Measurements from ENCODE around the gene KRTAP5-10.

DNA sequence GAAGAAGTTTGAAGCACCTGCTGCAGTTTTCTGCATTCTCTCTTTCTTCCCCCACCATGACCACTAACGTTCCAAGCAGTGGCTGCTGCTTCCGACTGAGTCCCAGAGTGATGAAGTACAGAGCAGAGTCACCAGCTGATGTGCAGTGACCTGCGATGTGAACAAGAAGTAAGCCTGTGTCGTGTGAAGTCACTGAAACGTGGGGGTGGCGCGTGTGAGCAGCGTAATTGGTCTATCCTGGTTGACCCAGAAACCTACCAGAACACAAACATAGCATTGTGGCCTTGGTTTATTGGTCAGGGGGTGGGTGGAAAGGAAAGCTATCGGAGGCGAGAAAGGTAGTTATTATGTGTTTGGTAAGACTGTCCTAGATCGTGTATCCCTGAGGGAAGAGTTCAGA, 34.8 kb upstream of the KRTAP5-10 start:
- TF ChIP-seq CTCF (IDR thresholded peaks at IDR 0.05; ENCODE audit: extremely low read depth in 1 of 2, insufficient read depth in 1 of 2, low read depth in 1 of 2, low read length in 2 of 2) (no peak), EZH2 (IDR thresholded peaks at IDR 0.05; ENCODE audit: borderline replicate concordance, low read depth, low read length, severe bottlenecking) (no peak), POLR2A (IDR thresholded peaks at IDR 0.05; ENCODE audit: low read depth, low read length) (no peak), MAX (IDR thresholded peaks at IDR 0.05; ENCODE audit: insufficient read depth, insufficient read length) (no peak), GATA2 (IDR thresholded peaks at IDR 0.05; ENCODE audit: insufficient read depth, insufficient read length, low read depth, low read length) (no peak), POLR2AphosphoS5 (IDR thresholded peaks at IDR 0.05; ENCODE audit: insufficient read depth, low read depth, low read length) (no peak)
